HG03457 (cell line): ENCODE data around the gene MAP4K5.

Experiments
- ATAC-seq: cut with Tn5 transposase; IDR thresholded peaks from one replicate; pipeline ENCODE4 v1.9.1; 2021; ENCODE audit warnings: moderate number of reproducible peaks; ENCODE audit not compliant: unreplicated experiment

MAP4K5 gene

DNA sequence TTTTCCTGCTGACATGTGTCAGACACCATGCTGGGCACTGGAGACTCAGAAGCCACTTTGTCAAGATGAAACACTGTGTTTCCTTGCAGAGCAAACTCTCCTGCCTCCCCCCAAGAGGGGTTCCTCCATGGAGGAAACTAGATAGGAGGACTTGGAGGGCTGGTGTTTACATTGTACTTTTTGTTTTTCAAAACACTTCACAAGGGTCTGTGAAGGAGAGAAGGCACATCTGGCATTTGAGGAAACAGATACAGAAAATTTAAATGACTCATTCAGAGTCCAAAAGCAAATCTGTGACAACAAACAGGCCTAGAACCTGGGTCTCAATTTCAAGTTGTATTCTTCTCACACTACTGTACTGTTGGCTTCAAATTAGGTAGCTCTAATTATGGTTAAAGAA, 128.9 kb downstream of the MAP4K5 start:
- ATAC-seq = no peak

- no peak for ATAC-seq
Measured at GRCh38 chr14:50402965-50403364, 129.4 kb downstream of the MAP4K5 start.

GRCh38 chr14:50400461-50400860, 131.9 kb downstream of the MAP4K5 start:
- no peak for ATAC-seq

DNA sequence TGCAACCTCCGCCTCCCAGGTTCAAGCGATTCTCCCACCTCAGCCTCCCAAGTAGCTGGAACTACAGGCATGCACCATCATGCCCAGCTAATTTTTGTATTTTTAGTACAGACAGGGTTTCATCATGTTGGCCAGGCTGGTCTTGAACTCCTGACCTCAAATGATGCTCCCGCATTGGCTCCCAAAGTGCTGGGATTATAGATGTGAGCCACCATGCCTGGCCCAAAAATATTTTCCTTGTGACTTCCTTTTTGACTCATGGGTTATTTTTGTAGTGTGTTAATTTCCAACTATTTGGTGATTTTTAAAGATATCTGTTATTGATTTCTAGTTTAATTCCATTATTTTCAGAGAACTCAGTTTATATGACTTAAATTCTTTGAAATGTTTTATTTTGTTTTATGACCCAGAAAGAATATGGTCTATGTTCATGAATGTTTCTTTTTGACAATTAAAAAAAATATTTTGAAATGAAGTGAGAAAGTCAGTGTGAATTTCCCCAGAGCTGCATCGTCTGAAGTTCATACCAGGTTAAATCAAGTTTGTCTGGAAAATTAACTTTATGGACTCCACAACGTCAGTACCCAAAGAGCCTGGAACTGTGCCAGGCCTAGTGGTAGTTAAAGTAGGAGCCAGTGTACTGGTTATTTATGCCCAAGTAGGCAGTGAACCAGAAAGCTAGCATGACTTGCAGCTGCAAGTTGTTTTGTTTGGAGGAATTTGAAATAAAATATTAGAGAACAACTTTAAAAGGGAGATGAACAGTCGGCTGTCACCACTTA, 132.9 kb downstream of the MAP4K5 start:
- no peak for ATAC-seq

DNA sequence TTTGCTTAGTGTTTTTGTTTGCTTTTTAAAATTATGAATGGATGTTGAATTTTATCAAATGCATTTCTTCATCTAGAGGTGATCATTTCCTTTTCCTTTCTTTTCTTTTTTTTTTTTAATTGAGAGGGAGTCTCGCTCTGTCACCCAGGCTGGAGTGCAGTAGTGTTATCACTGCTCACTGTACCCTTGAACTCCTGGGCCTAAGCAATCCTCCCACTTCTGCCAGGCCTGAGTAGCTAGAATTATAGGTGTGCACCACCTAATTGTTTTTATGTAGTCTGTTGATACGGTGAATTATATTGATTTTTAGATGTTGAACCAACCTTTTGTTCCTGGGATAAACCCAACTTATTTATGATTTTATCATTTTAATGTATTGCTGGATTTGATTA, 134.2 kb downstream of the MAP4K5 start:
- ATAC-seq = no peak

DNA sequence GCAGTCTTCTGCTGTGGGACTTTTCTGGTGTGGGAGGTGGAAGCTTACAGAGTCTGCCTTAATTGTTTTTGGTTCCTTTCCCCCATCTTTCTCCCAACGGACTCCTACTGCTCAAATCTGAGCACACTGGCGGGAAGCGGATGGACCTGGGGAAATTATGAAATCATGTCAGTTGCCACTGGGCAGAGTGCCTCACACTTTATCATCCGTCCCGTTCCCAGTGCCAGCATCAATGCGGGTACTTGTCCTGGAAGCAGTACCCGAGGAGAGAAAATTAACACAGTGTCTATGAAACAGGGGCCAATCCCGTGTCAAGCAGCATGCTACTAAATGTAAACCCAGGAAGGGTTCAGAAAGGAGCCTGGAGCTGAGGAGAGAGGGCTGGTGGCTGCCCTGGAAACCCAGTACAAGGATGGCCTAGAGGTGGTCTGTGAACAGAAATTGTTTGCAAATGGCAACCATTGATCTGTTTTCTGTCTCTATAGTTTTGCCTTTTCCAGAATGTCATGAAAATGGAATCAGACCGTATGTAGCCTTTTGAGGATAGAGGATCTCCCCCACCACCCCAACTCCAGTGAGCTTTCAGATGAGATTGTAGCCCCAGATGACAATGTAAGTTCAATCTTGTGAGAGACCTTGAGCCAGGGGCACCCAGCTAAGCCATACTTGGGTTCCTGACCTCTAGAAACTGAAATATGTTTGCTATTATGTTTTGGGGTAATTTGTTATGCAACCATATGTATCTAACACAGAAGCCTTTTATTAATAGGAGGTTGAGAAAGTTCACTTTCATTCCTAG, 134.8 kb downstream of the MAP4K5 start:
- no peak for ATAC-seq

- no peak for ATAC-seq
Measured at GRCh38 chr14:50396631-50397389, 135.6 kb downstream of the MAP4K5 start, which contains the start of gene CDKL1. TSS of gene CDKL1 (minus strand) at chr14:50396881. CDS start at chr14:50395868, 1,013 bp downstream.

- no peak for ATAC-seq
Measured at GRCh38 chr14:50395448-50395847, 136.9 kb downstream of the MAP4K5 start.

DNA sequence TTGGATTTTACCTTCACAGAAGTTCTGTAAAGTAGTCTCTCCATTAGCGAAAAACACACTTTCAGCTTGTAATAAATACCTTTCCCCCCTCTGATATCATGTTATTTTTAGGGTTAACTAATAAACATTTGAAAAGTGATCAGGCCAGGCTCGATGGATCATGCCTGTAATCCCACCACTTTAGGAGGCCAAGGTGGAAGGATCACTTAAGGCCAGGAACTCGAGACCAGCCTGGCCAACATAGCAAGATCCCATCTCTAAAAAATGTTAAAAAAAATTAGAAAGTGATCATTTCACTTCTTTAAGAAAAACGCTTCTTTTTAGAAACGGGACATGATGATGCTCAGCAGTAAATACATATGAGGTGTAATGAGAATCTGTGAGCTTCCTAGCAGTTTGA, 137.7 kb downstream of the MAP4K5 start:
- ATAC-seq = no peak

- ATAC-seq = no peak
Measured at GRCh38 chr14:50389668-50390441, 142.5 kb downstream of the MAP4K5 start.

DNA sequence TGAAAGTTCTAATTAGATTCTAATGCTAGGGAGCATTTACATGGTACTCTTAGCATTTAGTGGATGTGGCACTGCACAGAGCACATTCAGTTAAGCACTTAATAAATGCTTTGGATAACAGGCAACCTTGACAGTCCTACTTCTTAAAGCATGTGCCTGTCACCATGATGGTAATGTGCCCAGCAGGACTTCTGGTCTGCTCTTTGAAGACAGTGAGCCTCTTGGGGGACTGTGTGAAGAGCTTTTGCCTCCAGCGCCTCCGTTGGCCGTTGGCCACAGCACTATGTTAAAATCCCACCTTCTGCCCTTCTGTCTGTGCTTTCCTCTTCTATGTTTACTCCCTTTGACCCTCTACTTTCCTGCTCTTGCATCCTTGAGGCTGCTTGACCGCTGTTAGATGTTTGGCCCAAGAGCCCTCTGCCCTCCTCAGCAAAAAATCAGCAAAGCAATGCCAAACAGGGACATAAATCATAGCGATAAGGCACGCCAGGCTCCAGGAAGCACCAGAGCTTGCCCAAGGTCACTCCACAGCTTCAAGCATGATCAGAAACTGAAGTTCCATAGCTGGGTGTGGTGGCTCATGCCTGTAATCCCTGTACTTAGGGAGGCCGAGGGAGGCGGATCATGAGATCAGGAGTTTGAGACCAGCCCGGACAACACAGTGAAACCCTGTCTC, 144.0 kb downstream of the MAP4K5 start:
- no peak for ATAC-seq

GRCh38 chr14:50387548-50387947, 144.8 kb downstream of the MAP4K5 start:
- no peak for ATAC-seq

GRCh38 chr14:50383618-50384225, 148.6 kb downstream of the MAP4K5 start:
- ATAC-seq = no peak

- no peak for ATAC-seq
Measured at GRCh38 chr14:50381823-50382287, 150.5 kb downstream of the MAP4K5 start.

DNA sequence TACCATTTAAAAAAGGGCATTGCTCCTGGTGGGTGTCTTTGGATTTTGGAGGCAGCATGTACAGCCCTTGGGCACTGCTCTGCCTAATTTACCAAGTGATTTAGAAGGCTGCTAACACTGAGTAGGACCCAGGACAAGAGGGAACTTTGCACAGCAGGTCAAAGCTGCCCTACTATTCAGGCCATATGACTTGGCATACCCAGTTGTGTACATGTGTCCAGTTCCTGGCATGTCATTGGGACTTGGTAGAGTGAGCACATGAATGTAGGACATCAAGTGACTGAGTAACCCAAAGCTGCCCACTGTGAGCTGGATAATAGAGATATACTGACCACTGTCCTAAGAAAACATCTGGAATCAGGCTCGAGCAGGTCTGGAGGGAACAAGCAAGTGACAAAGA, 151.4 kb downstream of the MAP4K5 start:
- ATAC-seq = no peak

- ATAC-seq = no peak
Measured at GRCh38 chr14:50380455-50380854, 151.9 kb downstream of the MAP4K5 start.

DNA sequence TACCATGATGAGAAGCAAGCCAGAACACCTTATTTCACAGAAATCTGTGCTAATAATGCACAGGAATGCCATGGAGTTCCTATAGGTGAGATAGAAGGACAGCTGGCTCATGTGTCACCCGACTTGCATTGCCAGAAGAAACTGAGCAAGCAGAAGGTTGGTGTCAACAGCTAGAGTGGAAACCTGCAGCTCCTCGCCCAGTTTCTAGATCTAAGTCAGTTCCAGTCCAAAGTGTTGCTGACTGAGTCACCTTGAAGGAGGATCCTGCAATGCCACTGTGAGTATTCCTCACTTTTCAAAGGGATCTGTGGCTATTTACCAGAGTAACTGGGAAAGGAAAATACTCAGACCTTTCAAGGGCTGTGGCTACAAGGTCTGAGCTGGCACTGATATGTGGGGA, 152.8 kb downstream of the MAP4K5 start:
- no peak for ATAC-seq

GRCh38 chr14:50377550-50378085, 154.8 kb downstream of the MAP4K5 start:
- ATAC-seq = no peak

- ATAC-seq = no peak
Measured at GRCh38 chr14:50375760-50376159, 156.6 kb downstream of the MAP4K5 start.
